Endothelial cell of umbilical vein (primary cell): ENCODE results near the gene OR56A3. TPM values are rescaled to one million over a fixed set of nuclear protein-coding genes. Genes with fewer than 3 reads are reported as not detected.

Experiments
- BruUV-seq: library from RNA; stranded (reverse); fragments of 400-500 nt; replicated peaks from 2 replicates; lab custom pipeline; 2021; lab: Mats Ljungman, UMichigan
- CTCF ChIA-PET: fragments of 300-600, 350-600 bp; sonication (Branson Sonifier 250); formaldehyde crosslinking; loops from one replicate; lab custom pipeline; 2021; ENCODE audit warnings: antibody characterized with exemption, inconsistent platforms; lab: Charles Lee
- POLR2A ChIA-PET: fragments of 300-600, 350-600 bp; sonication (Branson Sonifier 250); formaldehyde crosslinking; loops from one replicate; lab custom pipeline; 2021; ENCODE audit warnings: antibody characterized with exemption, inconsistent platforms; lab: Charles Lee
- DNase-seq: peaks from one replicate; pipeline ENCODE4 v3.0.0-alpha.2; 2011; ENCODE audit warnings: low read depth, low spot score
- FAIRE-seq: peaks from 2 replicates; lab custom pipeline; 2011; peaks lifted over from hg19 to GRCh38; lab: Jason Lieb, UNC
- H2AFZ ChIP-seq: 2 replicates; pipeline ENCODE4 v1.6.0; 2012; ENCODE audit warnings: low read depth, low read length, control low read depth, inconsistent platforms
- H3K27ac ChIP-seq: 2 replicates; pipeline ENCODE4 v1.5.1; 2011; ENCODE audit warnings: low read depth, mild to moderate bottlenecking, control low read depth, low read length, moderate library complexity; ENCODE audit not compliant: insufficient read depth
- H3K27me3 ChIP-seq, 2 experiments: 2 replicates each; pipeline versions ENCODE4 v1.6.0 to v1.6.1; 2011; ENCODE audit warnings: low read length in 2 of 2, mixed read lengths in 1 of 2; ENCODE audit not compliant: control insufficient read depth in 2 of 2, insufficient read depth in 2 of 2
- H3K36me3 ChIP-seq, 2 experiments: 2 replicates in 1 of 2; 3 replicates in 1 of 2; pipeline ENCODE4 v1.5.1; 2011; ENCODE audit warnings: low read length in 2 of 2, mild to moderate bottlenecking in 1 of 2, moderate library complexity in 1 of 2; ENCODE audit not compliant: control insufficient read depth in 2 of 2, insufficient read depth in 2 of 2; ENCODE audit errors: extremely low read depth in 1 of 2
- H3K4me1 ChIP-seq: 3 replicates; pipeline ENCODE4 v1.5.1; 2011; ENCODE audit warnings: mild to moderate bottlenecking, low read length; ENCODE audit not compliant: control insufficient read depth, insufficient read depth; ENCODE audit errors: extremely low read depth
- H3K4me2 ChIP-seq: 2 replicates; pipeline ENCODE4 v1.6.1; 2011; ENCODE audit warnings: low read length, control low read depth, mixed read lengths; ENCODE audit not compliant: insufficient read depth
- H3K4me3 ChIP-seq, 3 experiments: fragments of 200-600 bp in 1 of 3; sonication (generic), shearing (Covaris generic) in 1 of 3; replicated peaks in 1 of 3; 2 replicates each; pipeline ENCODE4 v1.5.1; 2011 to 2016; ENCODE audit warnings: control low read depth in 3 of 3, low read length in 3 of 3, mild to moderate bottlenecking in 2 of 3, inconsistent platforms in 1 of 3, low read depth in 1 of 3, moderate library complexity in 1 of 3; ENCODE audit not compliant: insufficient read depth in 1 of 3
- H3K79me2 ChIP-seq: 2 replicates; pipeline ENCODE4 v1.6.0; 2012; ENCODE audit warnings: low read length, inconsistent platforms; ENCODE audit not compliant: control insufficient read depth, insufficient read depth
- H3K9ac ChIP-seq: replicated peaks from 2 replicates; pipeline ENCODE3; 2011; ENCODE audit warnings: low read length, control low read depth; ENCODE audit not compliant: insufficient read depth; ENCODE audit errors: extremely low read depth
- H3K9me1 ChIP-seq: replicated peaks from 3 replicates; pipeline ENCODE4 v1.6.0; 2011; ENCODE audit warnings: mild to moderate bottlenecking, low read length; ENCODE audit not compliant: control insufficient read depth, insufficient read depth; ENCODE audit errors: extremely low read depth
- H3K9me3 ChIP-seq: replicated peaks from 2 replicates; pipeline ENCODE4 v1.5.1; 2012; ENCODE audit warnings: low read length, inconsistent platforms; ENCODE audit not compliant: control insufficient read depth, insufficient read depth
- H4K20me1 ChIP-seq: replicated peaks from 2 replicates; pipeline ENCODE3; 2011; ENCODE audit warnings: mild to moderate bottlenecking, low read length; ENCODE audit not compliant: control insufficient read depth, insufficient read depth; ENCODE audit errors: extremely low read depth
- EZH2 ChIP-seq: IDR thresholded peaks from 2 replicates; pipeline ENCODE4 v1.6.1; 2012; ENCODE audit warnings: borderline replicate concordance, low read depth, mild to moderate bottlenecking, moderate library complexity, low read length, inconsistent platforms; ENCODE audit not compliant: severe bottlenecking
- FOS ChIP-seq: IDR thresholded peaks from 2 replicates; pipeline ENCODE4 v1.6.1; 2011; ENCODE audit warnings: mild to moderate bottlenecking, low read length, moderate library complexity, borderline replicate concordance; ENCODE audit not compliant: insufficient read depth
- GATA2 ChIP-seq: IDR thresholded peaks from 2 replicates; pipeline ENCODE4 v1.7.0; 2011; ENCODE audit warnings: low read depth, mild to moderate bottlenecking, moderate library complexity, mixed read lengths, low read length; ENCODE audit not compliant: insufficient read length, insufficient read depth
- JUN ChIP-seq: IDR thresholded peaks from 2 replicates; pipeline ENCODE4 v1.6.1; 2011; ENCODE audit warnings: borderline replicate concordance, low read depth; ENCODE audit not compliant: insufficient read length, insufficient read depth
- MYC ChIP-seq: IDR thresholded peaks from one replicate; pipeline ENCODE4 v1.6.1; 2011; ENCODE audit warnings: mild to moderate bottlenecking, low read depth, low read length
- POLR2A ChIP-seq: IDR thresholded peaks from 2 replicates; pipeline ENCODE4 v1.6.1; 2012; ENCODE audit warnings: low read depth, mild to moderate bottlenecking, control low read depth, low read length
- dilution Hi-C: fragments of 300-500 bp; cut with MboI; formaldehyde crosslinking; loops from one replicate; pipeline ENCODE4 v1.15.0; 2019; ENCODE audit warnings: low sequenced_read_pairs; ENCODE audit not compliant: extremely low pct_ligation_motif_present
- intact Hi-C: fragments of 100-400 bp; cut with micrococcal nuclease; formaldehyde crosslinking; loops from one replicate; pipeline ENCODE4 v1.10.0; 2022
- polyA plus RNA-seq, 4 experiments: library from polyadenylated mRNA; depleted of rRNA in 3 of 4; stranded (reverse) in 3 of 4; unstranded in 1 of 4; fragments of >200 nt; gene quantifications; 2 replicates each; pipeline versions ENCODE4 v1.2.1 to v1.2.3, GENCODE V29; 2011 to 2012; ENCODE audit warnings: missing spikeins in 1 of 4
- total RNA-seq: library from RNA; stranded (reverse); gene quantifications from 2 replicates; pipeline ENCODE4 v1.2.3, GENCODE V29; 2021
- TF ChIP-seq, protein P1 (sequence below), 2 donors: IDR thresholded peaks; 1 replicate in 1 of 2; 2 replicates in 1 of 2; pipeline ENCODE4 v1.5.1; 2011; ENCODE audit warnings: low read length in 2 of 2, mild to moderate bottlenecking in 2 of 2, moderate library complexity in 2 of 2, control low read depth in 1 of 2, inconsistent platforms in 1 of 2, low read depth in 1 of 2; ENCODE audit not compliant: insufficient read depth in 1 of 2; ENCODE audit errors: extremely low read depth in 1 of 2

OR56A3 gene
- total and polyA plus RNA-seq, 2 donors (not counting 3 experiments of a cell fraction or from before 2014, with no cell fraction given): not detected

DNA sequence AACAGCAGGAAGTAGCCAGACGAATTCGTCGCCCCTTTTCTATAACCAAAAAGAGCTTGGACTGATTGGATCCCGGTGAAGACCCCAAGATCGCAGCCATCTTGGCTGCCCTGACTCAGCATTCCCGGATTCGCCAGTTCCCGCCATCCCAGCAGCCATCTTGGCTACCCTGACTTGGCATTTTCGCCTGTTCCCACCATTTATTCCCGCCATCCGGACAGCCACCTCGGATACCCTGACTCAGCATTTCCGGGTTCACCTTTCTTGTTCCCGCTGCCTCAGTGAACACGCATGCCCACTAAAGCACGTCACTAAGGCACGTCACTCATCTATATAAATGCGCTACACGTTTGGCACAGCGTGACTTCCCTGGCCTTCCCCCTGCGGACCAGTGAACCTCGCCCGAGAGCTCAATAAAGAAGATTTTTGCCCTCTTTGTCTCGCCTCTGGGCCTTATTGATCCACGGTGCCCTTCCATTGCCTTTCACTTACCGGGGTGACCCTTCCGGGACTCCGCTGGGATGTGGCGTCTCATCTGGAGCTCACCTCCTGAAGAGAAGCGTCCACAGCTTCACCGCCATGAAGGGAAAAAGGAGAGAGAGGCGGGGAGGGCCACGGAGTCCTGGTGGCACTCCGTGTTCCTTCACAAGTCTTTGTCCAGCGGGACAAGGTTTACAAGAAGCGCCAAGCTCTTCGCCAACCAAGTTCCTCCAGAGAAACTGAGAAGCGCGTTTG, 4.0 kb upstream of the OR56A3 start:
- DNase-seq: no peak
- no peaks in the 10 kb centered on the region for H3K9me3 ChIP-seq
- no peak overlapping the region for H3K9ac ChIP-seq
- intact Hi-C loops: no loop called here
- no peaks in the 10 kb centered on the region for H4K20me1 ChIP-seq
- no peaks in the 10 kb centered on the region for H3K36me3 ChIP-seq
- no peaks in the 10 kb centered on the region for H3K79me2 ChIP-seq
- CTCF ChIA-PET: no interaction called here
- POLR2A ChIA-PET: no interaction called here
- no peak overlapping the region for H2AFZ ChIP-seq
- no peaks in the 10 kb centered on the region for H3K4me1 ChIP-seq
- H3K9me1 ChIP-seq: no peaks in the 10 kb centered on the region
- FAIRE-seq: no peak
- dilution Hi-C loops: no loop called here
- H3K27me3 ChIP-seq: no peaks in the 10 kb centered on the region
- no peak overlapping the region for H3K4me3 ChIP-seq
- H3K4me2 ChIP-seq: no peak overlapping the region
- no TSS peak for BruUV-seq
- no peak overlapping the region for H3K27ac ChIP-seq
- no peak for TF ChIP-seq POLR2A
- TF ChIP-seq EZH2: no peak
- TF ChIP-seq GATA2: no peak
- no peak for TF ChIP-seq JUN
- no peak for TF ChIP-seq FOS

- H4K20me1 ChIP-seq: no peaks in the 10 kb centered on the region
- H3K9me3 ChIP-seq: no peaks in the 10 kb centered on the region
- no peak overlapping the region for H3K9ac ChIP-seq
- FAIRE-seq (no peak), DNase-seq (no peak)
- POLR2A ChIA-PET: no interaction called here
- no TSS peak for BruUV-seq
- H3K4me3 ChIP-seq: no peak overlapping the region
- H3K79me2 ChIP-seq: no peaks in the 10 kb centered on the region
- H3K9me1 ChIP-seq: no peaks in the 10 kb centered on the region
- no peaks in the 10 kb centered on the region for H3K36me3 ChIP-seq
- CTCF ChIA-PET: no interaction called here
- no peak overlapping the region for H3K4me2 ChIP-seq
- intact Hi-C loops (no loop called here), dilution Hi-C loops (no loop called here)
- no peak overlapping the region for H3K27ac ChIP-seq
- H3K4me1 ChIP-seq: no peaks in the 10 kb centered on the region
- no peak for TF ChIP-seq MYC
- no peak for TF ChIP-seq POLR2A
- no peak for TF ChIP-seq EZH2
- TF ChIP-seq, protein P1, sequence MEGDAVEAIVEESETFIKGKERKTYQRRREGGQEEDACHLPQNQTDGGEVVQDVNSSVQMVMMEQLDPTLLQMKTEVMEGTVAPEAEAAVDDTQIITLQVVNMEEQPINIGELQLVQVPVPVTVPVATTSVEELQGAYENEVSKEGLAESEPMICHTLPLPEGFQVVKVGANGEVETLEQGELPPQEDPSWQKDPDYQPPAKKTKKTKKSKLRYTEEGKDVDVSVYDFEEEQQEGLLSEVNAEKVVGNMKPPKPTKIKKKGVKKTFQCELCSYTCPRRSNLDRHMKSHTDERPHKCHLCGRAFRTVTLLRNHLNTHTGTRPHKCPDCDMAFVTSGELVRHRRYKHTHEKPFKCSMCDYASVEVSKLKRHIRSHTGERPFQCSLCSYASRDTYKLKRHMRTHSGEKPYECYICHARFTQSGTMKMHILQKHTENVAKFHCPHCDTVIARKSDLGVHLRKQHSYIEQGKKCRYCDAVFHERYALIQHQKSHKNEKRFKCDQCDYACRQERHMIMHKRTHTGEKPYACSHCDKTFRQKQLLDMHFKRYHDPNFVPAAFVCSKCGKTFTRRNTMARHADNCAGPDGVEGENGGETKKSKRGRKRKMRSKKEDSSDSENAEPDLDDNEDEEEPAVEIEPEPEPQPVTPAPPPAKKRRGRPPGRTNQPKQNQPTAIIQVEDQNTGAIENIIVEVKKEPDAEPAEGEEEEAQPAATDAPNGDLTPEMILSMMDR (IDR thresholded peaks at IDR 0.05; ENCODE audit: extremely low read depth in 1 of 2, insufficient read depth in 1 of 2, low read depth in 1 of 2, low read length in 2 of 2): no peak
- no peaks in the 10 kb centered on the region for H3K27me3 ChIP-seq
- H2AFZ ChIP-seq: no peak overlapping the region
Measured at GRCh38 chr11:5938603-5938965, 3.5 kb upstream of the OR56A3 start.
